OCI-M1 (cell line): ENCODE results near the gene DUSP16.
A peak's percentile ranks its signal among the peaks of the same experiment; 100 is the strongest.

Source experiments
- DNase-seq: peaks from one replicate; lab custom pipeline; 2025; lab: John Stamatoyannopoulos, UW

The DUSP16 gene

DNA sequence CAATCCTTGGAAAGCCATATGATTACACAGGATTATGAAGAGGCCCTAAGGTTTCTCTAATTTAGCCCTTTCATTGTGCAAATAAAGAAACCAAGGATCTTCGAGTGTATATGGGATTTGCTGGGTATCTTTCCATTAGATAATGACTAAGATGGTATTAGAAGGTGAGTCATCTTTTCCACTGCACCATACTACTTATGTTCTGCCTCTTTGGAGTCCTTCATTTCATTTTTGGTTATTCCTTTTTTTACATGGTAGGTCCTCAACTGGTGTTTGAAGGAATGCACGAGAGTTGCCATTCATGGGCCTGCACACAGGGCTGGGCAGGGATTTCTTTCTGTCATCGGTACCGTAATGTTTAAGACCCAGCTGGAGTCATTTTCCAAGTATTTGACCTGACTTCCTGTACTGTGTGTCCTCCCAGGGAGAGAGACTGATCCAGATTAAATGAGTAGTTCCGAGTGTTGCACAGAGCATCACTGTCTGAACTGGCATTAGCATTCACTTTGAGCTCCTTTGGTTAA, 120.1 kb downstream of the DUSP16 start:
- no peak for DNase-seq

DNA sequence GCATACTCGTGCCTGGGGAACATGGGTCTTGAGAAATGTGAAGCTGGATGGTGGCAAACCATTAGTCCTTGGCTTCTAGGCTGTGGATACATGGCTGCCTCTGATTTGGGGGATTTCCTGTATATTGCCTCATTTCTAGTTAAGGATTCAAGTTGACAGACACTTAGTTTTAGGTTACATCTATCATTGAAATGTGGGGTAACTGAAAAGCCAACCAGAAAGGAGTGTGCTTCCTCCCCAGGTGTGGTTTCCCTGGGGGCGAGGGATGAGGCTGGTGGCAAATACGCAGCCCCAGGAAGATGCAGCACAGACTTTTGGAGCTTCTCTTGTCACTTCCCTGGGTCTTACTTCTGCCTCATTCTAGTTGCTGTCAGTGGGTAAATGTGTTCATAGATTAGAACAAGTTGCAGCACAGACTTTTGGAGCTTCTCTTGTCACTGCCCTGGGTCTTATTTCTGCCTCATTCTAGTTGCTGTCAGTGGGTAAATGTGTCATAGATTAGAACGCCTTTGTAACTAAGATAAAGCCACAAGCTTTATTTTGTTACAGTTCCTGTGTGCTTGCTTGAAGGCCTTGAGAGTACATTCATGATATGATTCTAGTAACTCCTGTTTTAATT, 120.7 kb downstream of the DUSP16 start:
- peak; percentile 94 for DNase-seq

DNA sequence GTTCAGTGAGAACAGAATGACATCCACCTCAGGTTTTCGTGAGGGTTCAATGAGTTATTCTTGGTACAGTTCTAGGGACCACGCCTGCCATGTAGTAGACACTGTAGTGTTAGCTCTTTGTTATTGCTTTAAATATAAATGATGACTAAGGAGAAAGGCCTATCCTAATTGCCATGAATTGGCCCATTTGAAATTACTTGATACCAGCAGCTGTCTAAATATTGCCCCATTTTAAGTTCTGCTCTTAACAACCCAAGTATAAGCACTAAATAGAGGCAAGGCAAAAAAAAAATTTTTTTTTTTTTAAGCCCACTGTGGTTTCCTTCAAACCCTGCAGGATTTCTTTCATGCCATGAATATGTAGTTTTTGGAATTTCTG, 121.2 kb downstream of the DUSP16 start:
- no peak for DNase-seq

DNA sequence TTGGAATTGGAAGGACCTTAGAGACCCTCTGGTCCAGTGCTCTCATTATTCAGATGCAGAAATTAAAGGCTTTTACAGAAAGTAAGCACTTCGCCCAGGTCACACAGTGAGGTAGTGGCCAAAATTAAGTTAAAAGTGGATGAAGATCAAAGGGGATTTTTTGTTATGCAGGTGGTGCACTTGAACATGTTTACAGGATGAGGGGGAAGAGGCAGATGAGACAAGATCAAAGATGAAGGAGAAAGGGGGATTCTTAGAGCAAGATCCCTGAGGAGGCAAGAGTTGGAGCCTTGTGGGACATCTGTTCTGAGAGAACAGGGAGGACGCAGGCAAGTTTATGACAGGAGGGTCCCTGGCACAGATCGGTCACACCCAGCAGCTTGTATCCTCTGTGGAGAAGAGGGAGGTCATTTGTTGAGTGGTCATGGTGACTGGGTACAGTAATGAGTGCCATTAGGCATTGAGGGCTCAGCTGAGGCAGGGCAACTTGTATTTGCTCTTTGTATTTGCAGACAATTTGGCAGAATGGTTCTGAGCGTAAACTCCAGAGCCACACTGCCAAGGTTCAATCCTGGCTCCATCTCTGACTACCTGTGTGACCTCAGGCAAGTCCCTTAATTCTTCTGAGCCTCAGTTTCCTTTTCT, 121.8 kb downstream of the DUSP16 start:
- DNase-seq: no peak

DNA sequence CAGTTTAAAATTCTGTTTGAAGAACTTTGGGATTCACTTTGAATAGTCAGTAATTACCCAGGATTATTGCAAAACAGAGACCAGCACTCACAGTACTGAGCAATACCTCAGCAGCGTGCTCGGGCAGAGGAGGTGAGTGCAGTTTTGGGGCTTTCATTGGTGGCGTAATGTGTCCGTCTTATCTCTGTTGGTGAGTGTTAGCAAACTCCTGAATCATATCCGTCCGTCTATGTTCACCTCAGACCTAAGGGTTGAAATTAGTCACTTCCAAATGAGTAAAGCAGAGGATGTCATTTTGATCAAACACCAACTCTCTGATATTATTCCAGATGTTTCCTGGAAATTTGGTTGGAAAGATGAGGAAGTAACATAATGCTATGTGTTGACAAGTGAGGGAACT, 123.0 kb downstream of the DUSP16 start:
- no peak for DNase-seq

DNA sequence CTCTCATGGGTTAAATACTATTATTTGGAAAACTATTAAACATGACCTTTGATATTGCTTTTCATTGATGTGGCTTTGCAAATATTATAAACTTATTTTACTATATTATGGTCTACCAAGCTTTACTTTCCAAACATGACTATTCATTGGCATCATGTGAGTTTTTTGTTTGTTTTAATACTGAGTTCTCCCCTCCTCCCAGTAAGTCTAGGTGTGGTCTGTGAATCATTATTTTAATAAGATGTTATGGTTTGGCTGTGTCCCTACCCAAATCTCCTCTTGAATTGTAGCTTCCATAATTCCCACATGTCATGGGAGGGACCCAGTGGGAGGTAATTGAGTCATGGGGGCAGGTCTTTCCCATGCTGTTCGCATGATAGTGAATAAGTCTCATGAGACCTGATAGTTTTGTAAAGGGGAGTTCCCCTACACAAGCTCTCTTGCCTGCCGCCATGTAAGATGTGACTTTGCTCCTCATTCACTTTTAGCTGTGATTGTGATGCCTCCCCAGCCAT, 125.8 kb downstream of the DUSP16 start:
- no peak for DNase-seq

DNA sequence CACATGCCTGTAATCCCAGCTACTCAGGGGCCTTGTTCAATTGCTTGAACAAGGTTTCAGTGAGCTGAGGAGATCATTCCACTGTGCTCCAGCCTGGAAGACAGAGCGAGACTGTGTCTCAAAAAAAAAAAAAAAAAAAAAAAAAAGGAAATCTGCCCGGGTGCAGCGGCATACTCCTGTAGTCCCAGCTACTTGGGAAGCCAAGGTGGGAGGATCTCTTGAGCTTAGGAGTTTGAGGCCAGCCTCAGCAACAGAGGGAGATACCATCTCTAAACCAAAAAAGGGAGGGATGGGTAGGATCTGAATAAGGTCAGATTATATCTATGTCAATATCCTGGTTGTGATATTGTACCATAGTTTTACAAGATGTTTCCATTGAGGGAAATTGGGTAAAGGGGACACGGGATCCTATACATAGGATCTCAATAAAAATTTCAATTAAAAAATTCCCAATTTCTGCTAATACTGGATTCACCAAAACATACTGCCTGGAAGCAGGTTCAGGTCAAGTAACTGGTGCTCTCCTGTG, 129.4 kb downstream of the DUSP16 start:
- DNase-seq: no peak

DNA sequence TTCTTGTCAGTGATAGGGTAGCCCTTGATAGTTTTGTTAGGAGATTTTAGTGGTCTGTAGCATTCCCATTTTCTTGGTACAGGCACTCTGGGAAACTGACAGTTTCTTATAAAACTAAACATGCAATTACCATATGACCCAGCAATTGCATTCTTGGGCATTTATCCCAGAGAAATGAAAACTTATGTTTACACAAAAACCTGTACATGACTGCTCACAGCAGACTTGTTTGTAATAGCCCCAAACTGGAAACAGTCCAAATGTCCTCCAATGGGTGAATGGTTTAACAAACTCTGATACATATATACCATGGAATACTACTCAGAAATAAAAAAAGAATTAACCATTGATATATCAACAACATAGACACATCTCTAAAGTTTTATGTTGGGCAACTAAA, 130.3 kb downstream of the DUSP16 start:
- DNase-seq: no peak

DNA sequence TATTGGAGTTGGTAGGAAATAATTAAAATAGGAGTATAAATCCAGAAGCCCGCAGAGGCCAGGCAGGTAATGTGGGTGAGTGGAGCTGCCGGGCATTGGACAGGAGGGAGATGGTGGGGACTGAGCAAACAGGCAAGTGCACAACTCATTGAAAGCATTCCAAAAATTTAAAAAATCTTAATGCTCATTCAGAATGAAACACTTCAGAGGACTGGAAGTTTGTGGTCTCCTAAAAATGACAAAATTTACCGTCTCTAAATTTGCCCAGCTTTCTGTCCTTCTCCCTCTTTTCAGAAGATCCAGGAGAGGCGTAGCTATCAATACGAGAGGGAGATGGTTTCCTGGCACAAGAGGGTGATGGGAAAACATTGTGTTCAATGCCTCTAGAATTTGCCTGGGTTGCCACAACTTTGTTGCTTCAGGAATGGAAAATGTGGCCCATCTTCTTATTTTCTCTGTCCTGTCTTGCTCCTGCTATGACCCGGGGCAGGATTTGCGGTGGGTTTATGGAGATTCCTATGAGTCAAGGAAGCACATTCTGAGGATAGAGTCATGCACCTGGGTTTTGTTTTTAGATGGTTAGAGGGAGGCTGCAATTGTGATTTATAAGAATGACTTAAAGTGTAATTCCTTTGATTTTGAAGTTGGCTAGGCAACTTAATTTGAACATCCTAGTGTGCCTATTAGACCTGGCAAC, 133.6 kb downstream of the DUSP16 start:
- DNase-seq: no peak

DNA sequence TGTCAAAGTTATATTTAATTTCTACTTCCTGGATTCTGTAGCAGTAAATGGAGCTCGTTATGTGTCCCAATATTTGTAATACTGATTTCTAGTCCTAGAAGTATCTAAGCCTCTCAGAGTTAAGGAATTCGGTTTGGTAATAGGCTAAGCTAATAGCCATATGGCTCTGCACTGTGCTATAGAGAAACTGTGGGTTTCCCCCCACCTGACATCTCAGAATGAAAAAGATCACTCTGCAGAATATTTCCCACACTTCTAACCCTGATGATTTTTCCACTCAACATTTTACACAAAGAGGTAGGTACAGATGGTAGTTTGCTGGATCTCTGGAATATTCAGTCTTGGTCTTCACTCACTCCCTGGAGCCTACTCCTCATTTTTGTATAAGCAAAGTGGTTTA, 134.6 kb downstream of the DUSP16 start:
- no peak for DNase-seq

DNA sequence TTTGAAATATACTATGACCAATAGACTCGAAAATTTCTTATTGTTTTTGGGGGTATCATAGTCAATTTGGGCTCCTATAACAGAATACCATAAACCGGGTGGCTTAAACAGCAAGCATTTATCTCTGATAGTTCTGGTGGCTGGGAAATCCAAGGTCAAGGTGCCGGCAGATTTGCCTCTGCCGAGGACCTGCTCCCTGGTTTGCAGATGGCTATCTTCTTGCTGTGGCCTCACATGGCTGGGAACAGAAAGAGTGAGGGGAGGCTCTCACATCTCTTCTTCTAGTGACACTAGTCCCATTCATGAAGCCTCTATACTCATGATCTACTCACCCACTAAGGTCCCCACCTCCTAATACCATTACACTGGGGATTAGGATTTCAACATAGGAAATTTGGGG, 135.1 kb downstream of the DUSP16 start:
- DNase-seq: no peak

DNA sequence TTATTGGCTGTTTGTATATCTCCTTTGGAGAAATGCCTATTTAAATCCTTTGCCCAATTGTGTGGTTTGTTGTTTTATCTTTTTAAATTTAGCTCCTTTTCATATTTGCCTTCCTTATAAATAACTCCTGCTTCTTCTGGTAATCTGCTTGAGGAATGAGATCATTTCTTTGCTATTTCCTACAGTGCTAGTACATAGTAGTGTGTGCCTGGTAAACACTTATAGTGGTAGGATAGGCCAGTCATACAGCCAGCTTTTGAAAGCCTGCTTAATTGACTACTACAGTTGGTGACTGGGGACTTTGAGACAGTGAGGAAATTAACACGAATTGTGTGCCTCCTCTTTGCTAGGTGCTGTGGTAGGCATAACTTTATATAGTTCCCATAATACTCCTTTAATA, 137.0 kb downstream of the DUSP16 start:
- no peak for DNase-seq

DNA sequence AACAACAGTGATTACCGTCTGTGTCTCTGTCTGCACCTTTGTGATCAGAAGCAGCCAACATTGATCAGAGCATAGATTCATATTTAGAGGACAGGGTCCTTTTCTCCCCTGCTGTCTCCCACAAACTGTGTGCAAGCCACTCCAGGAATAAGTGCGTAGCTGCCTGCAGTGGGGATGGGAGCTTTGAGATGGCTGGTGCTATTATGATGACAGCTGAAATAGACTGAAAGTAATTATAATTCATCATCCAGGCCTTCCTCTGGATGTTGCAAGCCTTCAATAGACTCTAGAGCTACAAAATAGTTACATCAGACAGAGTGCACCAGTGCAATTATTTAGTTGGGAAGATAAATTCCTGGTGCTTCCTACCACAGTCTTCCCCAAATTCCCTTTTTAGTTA, 137.7 kb downstream of the DUSP16 start:
- no peak for DNase-seq
